Measurements from ENCODE around the gene RIMBP2. TPM values are rescaled to one million over a fixed set of nuclear protein-coding genes. Genes with fewer than 3 reads are reported as not detected.

RIMBP2 gene
- polyA plus RNA-seq, 1 donor from 2014 or later = 14.6 TPM

DNA sequence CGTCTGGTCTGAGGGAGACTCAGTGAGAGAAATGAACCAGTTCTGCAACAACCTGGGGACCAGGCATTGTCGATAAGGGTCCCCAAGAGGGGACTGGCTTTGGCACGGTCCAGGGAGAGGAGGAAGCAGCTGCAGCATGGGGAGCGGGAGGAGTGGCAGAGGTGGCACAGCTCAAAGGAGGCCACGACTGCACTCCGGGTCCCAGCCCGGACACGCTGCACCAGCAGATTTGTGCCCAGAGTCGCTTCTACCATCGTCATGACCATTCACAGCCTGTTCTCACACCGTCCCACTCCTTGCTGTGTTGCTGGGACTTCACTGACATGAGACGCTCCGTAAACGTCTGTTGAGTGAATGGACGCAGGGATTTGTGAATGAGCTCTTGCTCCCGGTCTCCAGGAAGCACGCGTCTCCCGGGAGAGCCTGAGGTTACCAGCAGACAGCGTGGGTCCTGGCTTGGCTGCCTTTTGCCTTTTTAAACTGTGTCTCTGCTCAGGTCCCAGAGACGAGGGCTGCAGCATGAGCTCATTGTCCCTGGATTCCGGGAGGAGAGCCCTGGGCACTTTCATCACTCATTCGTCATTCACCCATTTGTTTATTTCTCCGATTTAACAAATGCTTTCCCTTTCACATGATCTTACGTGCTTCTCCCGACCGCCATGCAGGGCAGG lies 241.4 kb downstream of the RIMBP2 start:
- Histone ChIP-seq H3K4me2 (ENCODE audit: low read length) (no peak overlapping the region), H4K20me1 (ENCODE audit: insufficient read depth) (no peaks in the 10 kb centered on the region), H3K36me3 (ENCODE audit: insufficient read depth, low read length) (no peaks in the 10 kb centered on the region), H3F3A (ENCODE audit: insufficient read depth, low read length, poor library complexity, severe bottlenecking) (no peaks in the 10 kb centered on the region), H2AFZ (ENCODE audit: low read depth, low read length) (no peak overlapping the region), H3K27me3 (ENCODE audit: insufficient read depth, low read depth, low read length) (no peaks in the 10 kb centered on the region), H3K9me2 (ENCODE audit: insufficient read depth, low read length) (no peaks in the 10 kb centered on the region), H3K27ac (ENCODE audit: low read length) (no peak overlapping the region), H3K9ac (ENCODE audit: low read length) (no peak overlapping the region), H3K9me3 (ENCODE audit: low read length) (no peaks in the 10 kb centered on the region), H3K4me3 (ENCODE audit: low read length) (no peak overlapping the region), H3K79me2 (replicated peaks; ENCODE audit: insufficient read depth, low read length) (no peaks in the 10 kb centered on the region)
- TF ChIP-seq, protein P1, sequence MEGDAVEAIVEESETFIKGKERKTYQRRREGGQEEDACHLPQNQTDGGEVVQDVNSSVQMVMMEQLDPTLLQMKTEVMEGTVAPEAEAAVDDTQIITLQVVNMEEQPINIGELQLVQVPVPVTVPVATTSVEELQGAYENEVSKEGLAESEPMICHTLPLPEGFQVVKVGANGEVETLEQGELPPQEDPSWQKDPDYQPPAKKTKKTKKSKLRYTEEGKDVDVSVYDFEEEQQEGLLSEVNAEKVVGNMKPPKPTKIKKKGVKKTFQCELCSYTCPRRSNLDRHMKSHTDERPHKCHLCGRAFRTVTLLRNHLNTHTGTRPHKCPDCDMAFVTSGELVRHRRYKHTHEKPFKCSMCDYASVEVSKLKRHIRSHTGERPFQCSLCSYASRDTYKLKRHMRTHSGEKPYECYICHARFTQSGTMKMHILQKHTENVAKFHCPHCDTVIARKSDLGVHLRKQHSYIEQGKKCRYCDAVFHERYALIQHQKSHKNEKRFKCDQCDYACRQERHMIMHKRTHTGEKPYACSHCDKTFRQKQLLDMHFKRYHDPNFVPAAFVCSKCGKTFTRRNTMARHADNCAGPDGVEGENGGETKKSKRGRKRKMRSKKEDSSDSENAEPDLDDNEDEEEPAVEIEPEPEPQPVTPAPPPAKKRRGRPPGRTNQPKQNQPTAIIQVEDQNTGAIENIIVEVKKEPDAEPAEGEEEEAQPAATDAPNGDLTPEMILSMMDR (IDR thresholded peaks at IDR 0.05; ENCODE audit: poor library complexity, severe bottlenecking) = no peak
- TF ChIP-seq SMC3 (conservative IDR thresholded peaks at IDR 0.05; ENCODE audit: poor library complexity) (no peak), EP300 (conservative IDR thresholded peaks at IDR 0.05; ENCODE audit: poor library complexity, severe bottlenecking) (no peak), POLR2AphosphoS5 (IDR thresholded peaks at IDR 0.05) (no peak), MXI1 (conservative IDR thresholded peaks at IDR 0.05; ENCODE audit: poor library complexity, severe bottlenecking) (no peak), TAF1 (IDR thresholded peaks at IDR 0.05; ENCODE audit: low read depth) (no peak), EZH2 (IDR thresholded peaks at IDR 0.05; ENCODE audit: borderline replicate concordance, insufficient read depth, low read length, poor library complexity, severe bottlenecking) (no peak), RAD21 (conservative IDR thresholded peaks at IDR 0.05) (no peak)
- TF ChIP-seq, protein P2, sequence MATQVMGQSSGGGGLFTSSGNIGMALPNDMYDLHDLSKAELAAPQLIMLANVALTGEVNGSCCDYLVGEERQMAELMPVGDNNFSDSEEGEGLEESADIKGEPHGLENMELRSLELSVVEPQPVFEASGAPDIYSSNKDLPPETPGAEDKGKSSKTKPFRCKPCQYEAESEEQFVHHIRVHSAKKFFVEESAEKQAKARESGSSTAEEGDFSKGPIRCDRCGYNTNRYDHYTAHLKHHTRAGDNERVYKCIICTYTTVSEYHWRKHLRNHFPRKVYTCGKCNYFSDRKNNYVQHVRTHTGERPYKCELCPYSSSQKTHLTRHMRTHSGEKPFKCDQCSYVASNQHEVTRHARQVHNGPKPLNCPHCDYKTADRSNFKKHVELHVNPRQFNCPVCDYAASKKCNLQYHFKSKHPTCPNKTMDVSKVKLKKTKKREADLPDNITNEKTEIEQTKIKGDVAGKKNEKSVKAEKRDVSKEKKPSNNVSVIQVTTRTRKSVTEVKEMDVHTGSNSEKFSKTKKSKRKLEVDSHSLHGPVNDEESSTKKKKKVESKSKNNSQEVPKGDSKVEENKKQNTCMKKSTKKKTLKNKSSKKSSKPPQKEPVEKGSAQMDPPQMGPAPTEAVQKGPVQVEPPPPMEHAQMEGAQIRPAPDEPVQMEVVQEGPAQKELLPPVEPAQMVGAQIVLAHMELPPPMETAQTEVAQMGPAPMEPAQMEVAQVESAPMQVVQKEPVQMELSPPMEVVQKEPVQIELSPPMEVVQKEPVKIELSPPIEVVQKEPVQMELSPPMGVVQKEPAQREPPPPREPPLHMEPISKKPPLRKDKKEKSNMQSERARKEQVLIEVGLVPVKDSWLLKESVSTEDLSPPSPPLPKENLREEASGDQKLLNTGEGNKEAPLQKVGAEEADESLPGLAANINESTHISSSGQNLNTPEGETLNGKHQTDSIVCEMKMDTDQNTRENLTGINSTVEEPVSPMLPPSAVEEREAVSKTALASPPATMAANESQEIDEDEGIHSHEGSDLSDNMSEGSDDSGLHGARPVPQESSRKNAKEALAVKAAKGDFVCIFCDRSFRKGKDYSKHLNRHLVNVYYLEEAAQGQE (IDR thresholded peaks at IDR 0.05; ENCODE audit: borderline replicate concordance) = no peak

DNA sequence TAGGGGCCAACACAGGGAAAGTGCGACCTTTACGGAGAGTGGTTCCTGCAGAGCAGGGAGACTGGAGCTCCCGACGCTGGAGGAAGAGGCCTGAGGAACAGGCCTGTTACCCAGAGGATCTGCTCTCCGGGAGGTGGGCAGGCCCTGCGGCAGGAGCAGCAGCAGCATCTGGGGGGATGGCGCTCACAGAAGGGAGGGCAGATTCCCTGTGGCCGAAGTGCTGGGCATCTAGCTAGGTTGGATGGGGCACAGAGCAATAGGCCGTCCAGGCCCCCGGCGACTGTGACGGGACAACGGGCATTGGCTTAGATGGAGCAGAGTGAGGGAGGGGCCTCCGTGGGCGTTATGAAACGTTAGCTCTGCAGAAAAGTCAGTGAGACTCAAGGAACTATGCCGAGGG lies 242.8 kb downstream of the RIMBP2 start:
- Histone ChIP-seq H3K9me2 (ENCODE audit: insufficient read depth, low read length) (no peaks in the 10 kb centered on the region), H3K36me3 (ENCODE audit: insufficient read depth, low read length) (no peaks in the 10 kb centered on the region), H4K20me1 (ENCODE audit: insufficient read depth) (no peaks in the 10 kb centered on the region), H3K79me2 (replicated peaks; ENCODE audit: insufficient read depth, low read length) (no peaks in the 10 kb centered on the region), H3K9ac (ENCODE audit: low read length) (no peak overlapping the region), H3K9me3 (ENCODE audit: low read length) (no peaks in the 10 kb centered on the region), H2AFZ (ENCODE audit: low read depth, low read length) (no peak overlapping the region), H3F3A (ENCODE audit: insufficient read depth, low read length, poor library complexity, severe bottlenecking) (no peaks in the 10 kb centered on the region), H3K27ac (ENCODE audit: low read length) (no peak overlapping the region), H3K4me3 (ENCODE audit: low read length) (no peak overlapping the region), H3K27me3 (ENCODE audit: insufficient read depth, low read depth, low read length) (no peaks in the 10 kb centered on the region), H3K4me2 (ENCODE audit: low read length) (no peak overlapping the region)
- TF ChIP-seq TAF1 (IDR thresholded peaks at IDR 0.05; ENCODE audit: low read depth) = no peak
- no peak for TF ChIP-seq RAD21 (conservative IDR thresholded peaks at IDR 0.05)
- TF ChIP-seq EZH2 (IDR thresholded peaks at IDR 0.05; ENCODE audit: borderline replicate concordance, insufficient read depth, low read length, poor library complexity, severe bottlenecking) = no peak

Data from neural cell (in vitro differentiated cells).